ENCODE measurements around the gene LARP6. TPM values are rescaled to one million over a fixed set of nuclear protein-coding genes. Genes with fewer than 3 reads are reported as not detected.

LARP6 gene
- total RNA-seq, 6 experiments from 2014 or later, result 105 to 121 (median 115) TPM

- Mint-ChIP-seq H3K4me1 (ENCODE audit: low read depth) (peaks cover 62% of the 10 kb centered on the region), H3K9me3 (no peaks in the 10 kb centered on the region), H3K27ac (peak overlapping the region; percentile 84), H3K27me3 (ENCODE audit: insufficient read depth) (no peaks in the 10 kb centered on the region; the same call in 1 of the 2 replicates), H3K4me3 (peak overlapping the region; percentile 48), H3K36me3 (ENCODE audit: low read depth) (peaks cover 7% of the 10 kb centered on the region)
- TF ChIP-seq, protein P1, sequence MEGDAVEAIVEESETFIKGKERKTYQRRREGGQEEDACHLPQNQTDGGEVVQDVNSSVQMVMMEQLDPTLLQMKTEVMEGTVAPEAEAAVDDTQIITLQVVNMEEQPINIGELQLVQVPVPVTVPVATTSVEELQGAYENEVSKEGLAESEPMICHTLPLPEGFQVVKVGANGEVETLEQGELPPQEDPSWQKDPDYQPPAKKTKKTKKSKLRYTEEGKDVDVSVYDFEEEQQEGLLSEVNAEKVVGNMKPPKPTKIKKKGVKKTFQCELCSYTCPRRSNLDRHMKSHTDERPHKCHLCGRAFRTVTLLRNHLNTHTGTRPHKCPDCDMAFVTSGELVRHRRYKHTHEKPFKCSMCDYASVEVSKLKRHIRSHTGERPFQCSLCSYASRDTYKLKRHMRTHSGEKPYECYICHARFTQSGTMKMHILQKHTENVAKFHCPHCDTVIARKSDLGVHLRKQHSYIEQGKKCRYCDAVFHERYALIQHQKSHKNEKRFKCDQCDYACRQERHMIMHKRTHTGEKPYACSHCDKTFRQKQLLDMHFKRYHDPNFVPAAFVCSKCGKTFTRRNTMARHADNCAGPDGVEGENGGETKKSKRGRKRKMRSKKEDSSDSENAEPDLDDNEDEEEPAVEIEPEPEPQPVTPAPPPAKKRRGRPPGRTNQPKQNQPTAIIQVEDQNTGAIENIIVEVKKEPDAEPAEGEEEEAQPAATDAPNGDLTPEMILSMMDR (IDR thresholded peaks at IDR 0.05), result no peak
- peak; percentile 72 for DNase-seq
Observed at GRCh38 chr15:70826634-70827033, 27.3 kb downstream of the LARP6 start.

GRCh38 chr15:70825841-70826240 lies 28.1 kb downstream of the LARP6 start:
- TF ChIP-seq, protein P1 (IDR thresholded peaks at IDR 0.05), result no peak
- Mint-ChIP-seq H3K4me3 (no peak overlapping the region; the same call in 1 of the 2 replicates), H3K9me3 (no peaks in the 10 kb centered on the region), H3K36me3 (ENCODE audit: low read depth) (0 out of 2 replicates have a peak, but pooled peaks cover 3% of the 10 kb centered on the region), H3K27me3 (ENCODE audit: insufficient read depth) (no peaks in the 10 kb centered on the region; the same call in 1 of the 2 replicates), H3K27ac (peak overlapping the region; percentile 84), H3K4me1 (ENCODE audit: low read depth) (peaks cover 60% of the 10 kb centered on the region)
- no peak for DNase-seq

DNA sequence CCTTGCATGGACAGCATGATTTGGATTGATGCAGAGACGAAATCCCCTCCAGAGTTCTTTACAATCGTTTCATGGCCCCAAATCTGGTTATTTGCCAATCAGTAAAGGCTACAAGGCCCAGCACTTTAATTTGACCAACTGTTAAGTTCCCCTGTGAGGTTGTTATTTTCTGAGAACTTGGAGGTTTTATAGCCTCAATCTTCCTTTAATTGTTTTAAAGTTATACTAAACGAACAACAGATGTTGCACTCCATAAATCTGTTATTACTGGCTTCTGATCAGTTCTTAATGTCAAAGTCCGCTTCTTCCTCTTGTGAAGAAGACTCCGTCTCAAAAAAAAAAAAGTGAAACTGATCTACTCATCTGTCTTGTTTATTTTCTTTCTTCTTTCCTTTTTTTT lies 30.8 kb downstream of the LARP6 start:
- Mint-ChIP-seq H3K4me3 (no peak overlapping the region), H3K27me3 (ENCODE audit: insufficient read depth) (no peaks in the 10 kb centered on the region; the same call in 1 of the 2 replicates), H3K4me1 (ENCODE audit: low read depth) (peaks cover 45% of the 10 kb centered on the region), H3K9me3 (no peaks in the 10 kb centered on the region), H3K27ac (no peak overlapping the region), H3K36me3 (ENCODE audit: low read depth) (no peaks in the 10 kb centered on the region)
- TF ChIP-seq, protein P1 (IDR thresholded peaks at IDR 0.05), result no peak
- DNase-seq, result no peak

DNA sequence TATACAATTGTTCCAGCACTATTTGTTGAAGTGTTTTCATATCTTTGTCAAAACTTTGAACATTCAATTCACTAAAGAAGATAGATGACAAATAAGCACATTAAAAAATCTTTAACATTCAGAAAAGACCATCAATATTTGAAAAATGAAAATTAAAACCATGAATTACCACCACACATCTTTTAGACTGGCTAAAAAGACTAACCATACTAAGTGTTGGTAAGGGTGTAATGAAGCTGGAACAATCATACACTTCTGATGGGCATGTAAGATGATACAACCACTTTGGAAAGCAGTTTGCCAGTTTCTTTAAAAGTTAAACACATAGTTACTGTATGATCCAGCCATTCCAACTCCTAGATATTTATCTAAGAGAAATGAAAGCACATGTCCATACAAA lies 33.7 kb downstream of the LARP6 start:
- Mint-ChIP-seq H3K4me1 (ENCODE audit: low read depth) (peaks cover 35% of the 10 kb centered on the region), H3K4me3 (no peak overlapping the region), H3K36me3 (ENCODE audit: low read depth) (no peaks in the 10 kb centered on the region), H3K27me3 (ENCODE audit: insufficient read depth) (no peaks in the 10 kb centered on the region), H3K27ac (no peak overlapping the region), H3K9me3 (no peaks in the 10 kb centered on the region)
- no peak for DNase-seq
- TF ChIP-seq, protein P1 (IDR thresholded peaks at IDR 0.05), result no peak

GRCh38 chr15:70818580-70818979 lies 35.4 kb downstream of the LARP6 start:
- DNase-seq, result no peak
- H3K27ac Mint-ChIP-seq, result no peak overlapping the region
- TF ChIP-seq, protein P1 (IDR thresholded peaks at IDR 0.05), result no peak
- no peaks in the 10 kb centered on the region for H3K9me3 Mint-ChIP-seq
- H3K27me3 Mint-ChIP-seq (ENCODE audit: insufficient read depth), result no peaks in the 10 kb centered on the region
- peaks cover 24% of the 10 kb centered on the region for H3K4me1 Mint-ChIP-seq (ENCODE audit: low read depth)
- no peak overlapping the region for H3K4me3 Mint-ChIP-seq
- H3K36me3 Mint-ChIP-seq (ENCODE audit: low read depth), result no peaks in the 10 kb centered on the region

DNA sequence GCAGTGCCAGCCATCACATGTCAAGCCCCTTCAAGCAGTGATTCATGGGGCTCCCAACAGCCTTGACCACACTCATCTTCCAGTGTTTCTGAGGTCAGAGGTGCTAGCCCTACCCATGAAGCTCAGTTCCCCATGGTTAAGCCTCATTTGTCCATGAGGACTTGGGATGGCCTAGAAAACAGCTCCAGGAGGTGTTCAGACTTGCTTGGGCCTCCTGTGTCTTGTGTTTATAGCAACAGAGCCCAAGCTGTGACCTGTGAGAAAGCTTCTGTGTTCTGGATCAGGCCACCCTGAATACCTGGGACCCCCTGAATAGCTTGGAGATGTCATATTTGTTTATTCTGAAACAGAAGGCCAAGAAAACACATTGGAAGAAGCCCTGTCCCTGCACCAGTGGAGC lies 36.7 kb downstream of the LARP6 start:
- TF ChIP-seq, protein P1 (IDR thresholded peaks at IDR 0.05), result no peak
- H3K4me1 Mint-ChIP-seq (ENCODE audit: low read depth), result peaks cover 19% of the 10 kb centered on the region
- no peak overlapping the region for H3K4me3 Mint-ChIP-seq
- DNase-seq, result no peak
- no peak overlapping the region for H3K27ac Mint-ChIP-seq
- no peaks in the 10 kb centered on the region for H3K36me3 Mint-ChIP-seq (ENCODE audit: low read depth)
- peaks cover under 1% of the 10 kb centered on the region; the same call in 1 of the 2 replicates for H3K27me3 Mint-ChIP-seq (ENCODE audit: insufficient read depth)
- no peaks in the 10 kb centered on the region for H3K9me3 Mint-ChIP-seq
